HG03571 (cell line): ENCODE results near the gene SLC66A2.

Source experiments
- ATAC-seq: cut with Tn5 transposase; IDR thresholded peaks from one replicate; pipeline ENCODE4 v1.9.1; 2021; ENCODE audit not compliant: unreplicated experiment

SLC66A2 gene

DNA sequence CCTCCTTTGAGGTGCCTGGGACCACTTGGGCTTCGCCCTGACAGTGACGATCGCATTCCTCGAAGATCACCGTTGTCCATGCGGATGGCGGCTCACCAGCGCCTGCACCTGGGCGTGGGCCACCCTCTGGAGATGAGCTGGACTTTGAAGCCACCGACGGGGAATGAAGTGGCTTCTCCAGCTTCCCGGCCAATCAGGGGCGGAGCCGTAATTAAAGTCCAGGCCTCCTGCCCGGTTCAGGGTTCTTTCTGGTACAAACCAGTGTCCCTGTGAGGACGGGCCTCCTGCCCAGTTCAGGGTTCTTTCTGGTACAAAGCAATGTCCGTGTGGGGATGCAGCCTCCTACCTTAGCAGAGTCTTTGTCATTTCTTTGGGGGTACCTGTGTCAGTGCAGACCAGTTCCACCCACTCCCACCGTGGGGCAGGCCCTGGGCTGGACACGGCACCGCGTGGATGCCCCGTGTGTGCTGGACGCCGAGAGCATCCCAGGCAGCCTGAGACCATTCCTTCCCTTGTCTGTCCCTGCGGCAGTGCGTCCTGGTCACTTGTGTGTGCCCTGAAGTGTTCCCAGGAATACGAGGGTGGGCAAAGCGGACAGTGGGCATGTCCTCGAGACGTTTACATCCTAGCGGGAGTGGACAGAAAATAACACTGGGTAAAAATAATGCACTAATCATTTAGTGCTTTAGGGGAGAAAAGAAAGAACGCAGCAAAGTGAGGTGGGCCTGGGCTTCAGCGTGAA is 98.7 kb downstream of the SLC66A2 start:
- no peak for ATAC-seq
